ENCODE data around the gene CDK18. TPM values are rescaled to one million over a fixed set of nuclear protein-coding genes. Genes with fewer than 3 reads are reported as not detected.

Gene CDK18
- total and polyA plus RNA-seq, 10 of the 15 experiments (the other 5 are each of a cell fraction or from before 2014, with no cell fraction given), result 0.13 to 4.4 (median 0.52) TPM; not detected in 2

DNA sequence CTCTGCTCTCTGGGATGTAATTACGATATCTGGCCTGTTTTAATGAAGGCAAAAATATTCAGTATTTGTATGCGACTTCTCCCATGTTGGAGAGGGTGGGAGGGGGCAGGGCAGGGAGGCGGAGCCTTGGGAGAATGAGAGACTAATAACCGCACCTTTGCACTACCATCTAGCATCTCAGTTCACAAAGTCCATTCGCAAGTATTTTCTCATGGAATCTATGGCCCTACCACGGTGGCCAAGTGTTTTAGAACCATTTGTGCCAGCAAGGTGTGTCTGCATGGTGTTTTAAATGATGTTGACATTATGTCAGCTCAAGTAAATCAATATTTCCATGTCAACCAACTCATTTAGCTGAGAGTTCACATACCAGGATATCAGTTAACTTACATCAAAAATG lies 34.3 kb upstream of the CDK18 start:
- no TSS peak for BruUV-seq (replicated peaks)
- H3K27me3 ChIP-seq (replicated peaks in 1 of 2; ENCODE audit: control insufficient read depth in 2 of 2, insufficient read depth in 2 of 2, low read length in 1 of 2), result peaks cover 0 to 5% of the 10 kb centered on the region in 2 experiments; a peak in 3 of 4 replicates
- no peak for TF ChIP-seq NFYB (IDR thresholded peaks at IDR 0.05; ENCODE audit: insufficient read depth, low read depth, low read length)
- TF ChIP-seq, protein P1, sequence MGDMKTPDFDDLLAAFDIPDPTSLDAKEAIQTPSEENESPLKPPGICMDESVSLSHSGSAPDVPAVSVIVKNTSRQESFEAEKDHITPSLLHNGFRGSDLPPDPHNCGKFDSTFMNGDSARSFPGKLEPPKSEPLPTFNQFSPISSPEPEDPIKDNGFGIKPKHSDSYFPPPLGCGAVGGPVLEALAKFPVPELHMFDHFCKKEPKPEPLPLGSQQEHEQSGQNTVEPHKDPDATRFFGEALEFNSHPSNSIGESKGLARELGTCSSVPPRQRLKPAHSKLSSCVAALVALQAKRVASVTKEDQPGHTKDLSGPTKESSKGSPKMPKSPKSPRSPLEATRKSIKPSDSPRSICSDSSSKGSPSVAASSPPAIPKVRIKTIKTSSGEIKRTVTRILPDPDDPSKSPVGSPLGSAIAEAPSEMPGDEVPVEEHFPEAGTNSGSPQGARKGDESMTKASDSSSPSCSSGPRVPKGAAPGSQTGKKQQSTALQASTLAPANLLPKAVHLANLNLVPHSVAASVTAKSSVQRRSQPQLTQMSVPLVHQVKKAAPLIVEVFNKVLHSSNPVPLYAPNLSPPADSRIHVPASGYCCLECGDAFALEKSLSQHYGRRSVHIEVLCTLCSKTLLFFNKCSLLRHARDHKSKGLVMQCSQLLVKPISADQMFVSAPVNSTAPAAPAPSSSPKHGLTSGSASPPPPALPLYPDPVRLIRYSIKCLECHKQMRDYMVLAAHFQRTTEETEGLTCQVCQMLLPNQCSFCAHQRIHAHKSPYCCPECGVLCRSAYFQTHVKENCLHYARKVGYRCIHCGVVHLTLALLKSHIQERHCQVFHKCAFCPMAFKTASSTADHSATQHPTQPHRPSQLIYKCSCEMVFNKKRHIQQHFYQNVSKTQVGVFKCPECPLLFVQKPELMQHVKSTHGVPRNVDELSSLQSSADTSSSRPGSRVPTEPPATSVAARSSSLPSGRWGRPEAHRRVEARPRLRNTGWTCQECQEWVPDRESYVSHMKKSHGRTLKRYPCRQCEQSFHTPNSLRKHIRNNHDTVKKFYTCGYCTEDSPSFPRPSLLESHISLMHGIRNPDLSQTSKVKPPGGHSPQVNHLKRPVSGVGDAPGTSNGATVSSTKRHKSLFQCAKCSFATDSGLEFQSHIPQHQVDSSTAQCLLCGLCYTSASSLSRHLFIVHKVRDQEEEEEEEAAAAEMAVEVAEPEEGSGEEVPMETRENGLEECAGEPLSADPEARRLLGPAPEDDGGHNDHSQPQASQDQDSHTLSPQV (IDR thresholded peaks at IDR 0.05), result no peak
- no peak for TF ChIP-seq GATAD2B (conservative IDR thresholded peaks at IDR 0.05; ENCODE audit: low read depth)
- no peak for TF ChIP-seq ZNF24 (IDR thresholded peaks at IDR 0.05)
- no peak for TF ChIP-seq KAT2A (conservative IDR thresholded peaks at IDR 0.05; ENCODE audit: control insufficient read depth, low read depth, low read length)
- no peak for TF ChIP-seq CREM (IDR thresholded peaks at IDR 0.05; ENCODE audit: low read depth)
- no peaks in the 10 kb centered on the region for H3K36me3 ChIP-seq (ENCODE audit: control insufficient read depth in 2 of 2, insufficient read depth in 2 of 2, low read length in 1 of 2)
- DNase-seq (ENCODE audit: low read depth, low spot score) (no peak), FAIRE-seq (no peak), ATAC-seq (no peak)
- H3K4me1 ChIP-seq (ENCODE audit: control insufficient read depth, insufficient read depth, low read length), result no peaks in the 10 kb centered on the region
- ChIA-PET POLR2A (no interaction called here), CTCF (no interaction called here), SMC1A (ENCODE audit: uncharacterized antibody, unreplicated experiment) (interaction anchor here (2.5 kb wide), 1 partner anchor 15 kb away, joined by 6 read pairs; no protein-coding TSS in a partner anchor), RAD21 (ENCODE audit: unreplicated experiment) (interaction anchor here (0.8 kb wide), 1 partner anchor 39 kb away, joined by 4 read pairs; no protein-coding TSS in a partner anchor)
- no peak overlapping the region for H2AFZ ChIP-seq (ENCODE audit: control insufficient read depth, low read depth, low read length)
- intact Hi-C loops (cut with micrococcal nuclease; ENCODE audit: unreplicated experiment) (no loop called here), in situ Hi-C loops (cut with MboI) (no loop called here)
- H3K9ac ChIP-seq (ENCODE audit: control insufficient read depth, insufficient read depth, low read length), result no peak overlapping the region
- no peaks in the 10 kb centered on the region for H3K79me2 ChIP-seq (ENCODE audit: control insufficient read depth, insufficient read depth, low read length)
- H3K4me2 ChIP-seq (ENCODE audit: control insufficient read depth, insufficient read depth), result no peak overlapping the region
- WGBS (ENCODE audit: insufficient coverage, insufficient replicate concordance, low lambda C conversion rate, missing lambda C conversion rate), result 40% methylated on average over 6 of the region's 6 CpGs
- H3K4me3 ChIP-seq, result no peak overlapping the region
- no peaks in the 10 kb centered on the region for H4K20me1 ChIP-seq (ENCODE audit: control insufficient read depth, insufficient read depth)
- H3K27ac ChIP-seq (ENCODE audit: control insufficient read depth, insufficient read depth), result no peak overlapping the region
- H3K9me3 ChIP-seq (replicated peaks; ENCODE audit: control insufficient read depth, insufficient read depth, low read length), result peaks cover 7% of the 10 kb centered on the region

Measured in GM12878 (cell line).